SJSA1 (cell line): Measurements from ENCODE around the gene NRG3. TPM values are rescaled to one million over a fixed set of nuclear protein-coding genes. Genes with fewer than 3 reads are reported as not detected.
"Not testable (repeated sequence)": the region's sequence is repeated elsewhere in the genome, so short reads cannot be mapped to it uniquely, and the experiment has no call there.

Experiments used
- DNase-seq, 2 experiments: peaks; one replicate each; pipeline ENCODE4 v3.0.0-alpha.2; 2015 to 2020; ENCODE audit warnings: low spot score in 2 of 2, low read depth in 1 of 2
- H3K27ac ChIP-seq: fragments of 250-450 bp; sonication (Bioruptor Pico); 2 replicates; pipeline ENCODE4 v1.5.1; 2020; ENCODE audit warnings: mild to moderate bottlenecking, moderate library complexity
- H3K27me3 ChIP-seq: fragments of 250-450 bp; sonication (Bioruptor Pico); replicated peaks from 2 replicates; pipeline ENCODE4 v1.5.1; 2020; ENCODE audit warnings: mild to moderate bottlenecking, moderate library complexity
- H3K36me3 ChIP-seq: fragments of 250-450 bp; sonication (Bioruptor Pico); 2 replicates; pipeline ENCODE4 v1.5.1; 2020; ENCODE audit warnings: mild to moderate bottlenecking
- H3K4me1 ChIP-seq: fragments of 250-450 bp; sonication (Bioruptor Pico); replicated peaks from 2 replicates; pipeline ENCODE4 v1.6.1; 2021; ENCODE audit warnings: mild to moderate bottlenecking
- H3K4me3 ChIP-seq: fragments of 250-450 bp; sonication (Bioruptor Pico); 2 replicates; pipeline ENCODE4 v1.5.1; 2020; ENCODE audit warnings: mild to moderate bottlenecking
- H3K9me3 ChIP-seq: fragments of 250-450 bp; sonication (Bioruptor Pico); replicated peaks from 2 replicates; pipeline ENCODE4 v1.5.1; 2020; ENCODE audit warnings: mild to moderate bottlenecking
- total RNA-seq: library from RNA; depleted of rRNA; stranded (reverse); fragments of >200 nt; shearing (Covaris generic); gene quantifications from 2 replicates; pipeline ENCODE4 v1.2.3, GENCODE V29; 2014

The NRG3 gene
- total RNA-seq, 1 experiment from 2014 or later: not detected

DNA sequence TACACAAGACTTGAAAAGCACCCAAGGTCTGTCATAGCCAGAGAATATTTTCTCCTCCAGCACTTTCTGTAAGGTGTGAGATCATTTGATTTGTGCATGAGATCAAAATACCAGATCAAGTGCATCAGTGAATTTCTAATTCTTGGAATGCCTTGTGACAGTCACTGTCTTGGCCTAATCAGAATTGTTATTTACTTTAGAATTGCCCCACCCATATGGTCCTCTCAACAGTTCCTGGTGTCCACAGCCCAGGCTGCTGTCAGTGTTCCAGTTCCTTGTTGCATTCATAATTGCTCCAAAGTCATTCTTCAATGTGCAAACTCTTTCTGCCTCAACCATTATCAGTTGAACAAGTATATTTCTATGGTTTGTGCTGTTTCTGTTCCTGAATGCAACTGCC, 770.2 kb downstream of the NRG3 start:
- no peak for DNase-seq
- Histone ChIP-seq H3K4me1 (no peaks in the 10 kb centered on the region), H3K36me3 (no peaks in the 10 kb centered on the region), H3K27ac (no peak overlapping the region), H3K9me3 (peaks cover 9% of the 10 kb centered on the region), H3K27me3 (no peaks in the 10 kb centered on the region), H3K4me3 (no peak overlapping the region)

DNA sequence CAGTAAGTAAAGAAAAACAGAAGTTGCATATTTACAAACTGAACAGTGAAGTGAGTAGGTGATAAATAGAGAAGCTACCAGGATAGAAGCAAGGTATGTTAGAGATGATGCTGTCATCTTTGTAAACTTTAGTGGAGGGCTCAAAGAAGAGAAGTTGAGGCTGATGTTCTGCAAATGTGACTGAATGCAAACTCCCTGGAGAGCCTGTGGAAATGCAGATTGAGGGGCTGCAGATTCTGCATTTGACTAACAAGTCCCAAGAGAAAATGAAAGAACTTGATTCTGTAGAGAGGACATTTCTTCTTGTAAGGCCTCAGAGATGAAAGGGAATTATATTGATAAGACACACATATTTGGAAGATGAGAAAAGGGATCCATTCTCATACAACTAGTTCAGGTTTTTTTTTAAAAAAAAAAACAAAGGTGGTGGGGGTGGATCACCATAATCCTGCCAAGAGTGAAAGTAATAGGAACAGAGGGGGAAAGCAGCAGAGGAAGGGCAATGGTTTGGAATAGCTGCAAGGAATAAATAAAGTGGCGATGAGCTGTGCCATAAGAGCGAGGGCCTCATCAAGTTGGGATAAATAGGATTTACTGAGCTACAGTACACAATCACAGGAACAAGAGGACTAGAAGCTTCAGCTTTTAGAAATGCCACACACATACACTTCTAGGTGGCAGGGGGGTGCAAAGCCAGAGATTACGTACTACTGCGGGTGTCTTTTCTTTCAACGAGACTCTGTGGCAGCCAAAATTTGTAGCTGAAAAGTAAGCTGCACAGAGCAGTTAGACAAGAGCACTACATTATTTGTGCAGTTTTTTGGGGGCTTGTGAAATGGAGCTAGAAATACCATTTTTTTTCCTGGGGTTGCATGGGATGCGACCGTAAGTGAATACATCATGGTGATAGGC, 778.5 kb downstream of the NRG3 start:
- Histone ChIP-seq H3K27me3 (no peaks in the 10 kb centered on the region), H3K27ac (no peak overlapping the region), H3K4me3 (no peak overlapping the region), H3K4me1 (no peaks in the 10 kb centered on the region), H3K9me3 (peaks cover 4% of the 10 kb centered on the region; the same call in 1 of the 2 replicates), H3K36me3 (no peaks in the 10 kb centered on the region)
- DNase-seq: no peak

DNA sequence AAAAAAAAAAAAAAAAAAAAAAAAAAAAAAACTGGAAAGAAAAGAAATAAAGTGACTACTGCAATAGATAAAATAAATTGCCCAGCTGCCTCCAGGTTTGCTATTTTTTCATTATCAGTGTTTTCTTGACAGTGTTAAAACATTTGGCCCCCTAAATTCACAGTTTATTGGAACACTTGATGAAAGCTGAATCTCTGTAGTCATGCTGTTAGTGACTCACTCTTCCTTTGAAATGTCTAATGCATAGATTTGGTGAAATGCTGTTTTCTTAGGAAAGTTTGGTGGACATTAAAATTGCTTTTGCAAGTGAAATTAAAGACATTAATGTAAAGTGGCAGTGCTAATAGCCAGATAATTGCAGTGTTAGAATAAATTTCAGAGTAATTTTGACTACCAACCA, 785.2 kb downstream of the NRG3 start:
- H3K4me1 ChIP-seq: no peaks in the 10 kb centered on the region
- H3K36me3 ChIP-seq: no peaks in the 10 kb centered on the region
- no peak for DNase-seq
- H3K27ac ChIP-seq: no peak overlapping the region
- no peaks in the 10 kb centered on the region for H3K27me3 ChIP-seq
- peaks cover 3% of the 10 kb centered on the region; the same call in 1 of the 2 replicates for H3K9me3 ChIP-seq
- H3K4me3 ChIP-seq: no peak overlapping the region

DNA sequence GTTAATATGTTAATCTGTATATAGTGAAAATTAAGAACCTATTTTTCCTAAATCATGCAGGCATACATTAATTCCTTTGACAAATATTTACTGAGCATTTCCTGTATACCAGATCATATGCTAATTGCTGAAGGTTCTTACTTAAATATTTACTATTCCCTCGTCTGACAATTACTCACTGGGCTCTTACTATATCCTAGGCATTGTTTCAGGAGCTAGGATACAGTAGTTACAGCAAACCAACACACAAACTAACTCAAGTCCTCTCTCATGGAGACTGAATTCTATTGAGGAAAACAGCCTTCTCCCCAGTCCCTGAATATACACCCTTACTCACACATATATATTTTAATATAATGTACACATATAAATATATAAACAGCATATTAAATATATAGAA, 786.0 kb downstream of the NRG3 start:
- Histone ChIP-seq H3K36me3 (no peaks in the 10 kb centered on the region), H3K27ac (no peak overlapping the region), H3K4me1 (no peaks in the 10 kb centered on the region), H3K4me3 (no peak overlapping the region), H3K9me3 (peaks cover 3% of the 10 kb centered on the region; the same call in 1 of the 2 replicates), H3K27me3 (no peaks in the 10 kb centered on the region)
- no peak for DNase-seq

DNA sequence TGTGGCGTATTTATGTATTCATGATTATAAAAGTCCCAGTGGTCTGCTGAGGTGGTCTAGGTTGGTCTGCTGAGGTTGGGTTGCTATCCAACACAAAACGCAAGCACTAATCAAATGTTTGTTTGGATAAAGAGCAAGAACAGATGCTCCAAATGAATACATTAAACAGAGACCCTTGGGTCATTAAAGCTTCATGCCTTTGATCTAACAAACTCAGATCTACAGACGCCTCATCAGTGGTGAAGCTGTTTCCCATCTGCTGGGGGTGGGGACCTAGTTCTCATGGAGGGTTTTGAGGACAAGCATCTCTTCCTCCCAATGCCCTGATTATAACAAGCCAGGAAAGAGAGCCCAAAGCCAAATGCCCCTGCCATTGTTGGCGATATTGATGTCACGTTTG, 786.7 kb downstream of the NRG3 start:
- no peak overlapping the region for H3K4me3 ChIP-seq
- H3K27me3 ChIP-seq: no peaks in the 10 kb centered on the region
- no peak overlapping the region for H3K27ac ChIP-seq
- no peaks in the 10 kb centered on the region for H3K36me3 ChIP-seq
- peaks cover 3% of the 10 kb centered on the region; the same call in 1 of the 2 replicates for H3K9me3 ChIP-seq
- H3K4me1 ChIP-seq: no peaks in the 10 kb centered on the region
- no peak for DNase-seq

DNA sequence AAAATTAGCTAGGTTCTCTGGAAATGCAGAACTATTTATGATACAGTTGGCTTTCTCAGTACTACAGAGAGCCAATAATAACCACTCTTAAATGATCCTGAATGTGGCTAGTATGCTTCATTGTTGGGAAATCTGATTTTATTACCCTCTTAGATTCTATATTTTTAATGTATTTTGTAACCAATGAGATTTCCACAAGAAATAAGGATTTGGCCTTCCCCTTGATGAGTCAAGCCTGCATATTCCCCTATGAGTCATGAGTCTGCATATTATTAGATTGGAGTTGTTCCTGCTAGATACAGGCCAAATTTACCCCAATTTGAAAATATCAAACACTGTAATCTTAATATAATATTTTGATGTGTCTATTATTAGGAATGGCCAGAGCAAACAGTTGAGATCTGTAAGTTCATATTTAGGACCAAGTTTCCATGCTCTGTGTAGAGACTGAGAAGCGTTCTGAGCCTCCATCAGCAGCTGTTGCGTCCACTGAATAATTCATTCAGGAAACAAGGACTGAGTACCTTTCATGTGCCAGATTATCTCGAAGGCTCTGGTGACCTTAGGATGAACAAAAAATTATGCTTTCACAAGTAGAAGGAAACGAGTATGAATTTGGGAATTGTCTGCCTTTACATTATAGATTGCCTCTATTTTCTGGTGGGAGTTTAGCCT, 793.4 kb downstream of the NRG3 start:
- Histone ChIP-seq H3K27me3 (no peaks in the 10 kb centered on the region), H3K9me3 (peaks cover 11% of the 10 kb centered on the region; the same call in 1 of the 2 replicates), H3K4me3 (no peak overlapping the region), H3K4me1 (no peaks in the 10 kb centered on the region), H3K27ac (no peak overlapping the region), H3K36me3 (no peaks in the 10 kb centered on the region)
- no peak for DNase-seq

DNA sequence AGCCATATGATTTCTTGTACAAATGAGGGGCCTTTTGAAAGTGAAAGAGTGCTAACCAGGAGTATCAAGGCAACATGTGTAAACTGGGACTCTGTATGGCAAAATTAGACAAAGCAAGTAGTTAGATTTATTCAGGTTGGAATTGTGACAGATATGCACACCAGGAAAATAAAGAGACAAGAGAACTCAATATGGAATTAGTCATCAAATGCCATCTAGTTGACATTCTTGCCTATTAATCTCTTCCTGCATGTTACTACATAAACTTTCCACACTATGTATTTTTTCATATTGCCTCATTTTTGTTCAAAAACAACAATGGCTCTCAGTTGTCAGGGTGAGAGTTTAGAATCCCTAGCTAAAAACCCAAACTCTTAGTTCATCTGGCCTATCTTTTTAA, 799.0 kb downstream of the NRG3 start:
- 0 out of 2 replicates have a peak, but pooled peaks cover 5% of the 10 kb centered on the region for H3K9me3 ChIP-seq
- no peak for DNase-seq
- no peaks in the 10 kb centered on the region for H3K27me3 ChIP-seq
- no peaks in the 10 kb centered on the region for H3K36me3 ChIP-seq
- no peak overlapping the region for H3K4me3 ChIP-seq
- no peak overlapping the region for H3K27ac ChIP-seq
- no peaks in the 10 kb centered on the region for H3K4me1 ChIP-seq

DNA sequence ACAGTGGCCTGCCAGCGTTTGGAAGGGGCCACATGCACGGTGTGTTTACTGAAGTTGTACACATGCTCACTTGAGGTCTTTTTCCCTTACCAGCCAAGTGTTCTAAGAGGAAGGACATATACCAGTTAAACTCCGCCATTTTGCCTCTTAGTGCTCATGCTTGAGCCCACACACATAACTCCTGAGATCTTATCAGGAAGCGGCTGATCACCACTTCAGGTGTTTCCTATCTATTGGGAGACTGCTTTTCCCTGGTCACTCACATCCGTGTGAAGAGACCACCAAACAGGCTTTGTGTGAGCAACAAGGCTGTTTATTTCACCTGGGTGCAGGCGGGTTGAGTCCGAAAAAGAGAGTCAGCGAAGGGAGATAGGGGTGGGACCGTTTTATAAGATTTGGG, 802.9 kb downstream of the NRG3 start:
- DNase-seq, H3K9me3 ChIP-seq, H3K36me3 ChIP-seq: not testable (repeated sequence)

DNA sequence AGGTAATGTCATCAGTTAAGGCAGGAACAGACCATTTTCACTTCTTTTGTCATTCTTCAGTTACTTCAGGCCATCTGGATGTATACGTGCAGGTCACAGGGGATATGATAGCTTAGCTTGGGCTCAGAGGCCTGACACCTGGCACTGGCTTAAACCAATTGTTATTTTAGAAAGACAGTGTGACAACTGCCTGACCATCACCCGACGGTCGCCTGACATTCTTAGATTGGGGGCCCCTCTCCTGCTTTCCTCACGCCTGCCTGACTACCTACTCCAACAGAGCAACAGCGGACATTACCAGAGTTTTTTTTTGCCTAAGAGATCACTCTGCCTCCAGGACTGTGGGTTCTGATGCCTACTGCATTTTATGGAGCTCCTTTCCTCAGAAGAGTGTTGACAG, 803.5 kb downstream of the NRG3 start:
- not testable (repeated sequence) for H3K4me1 ChIP-seq, H3K4me3 ChIP-seq, H3K36me3 ChIP-seq, H3K9me3 ChIP-seq, H3K27ac ChIP-seq, H3K27me3 ChIP-seq, DNase-seq

More for the DNA sequence above, 802.9 kb downstream of the NRG3 start:
- not testable (repeated sequence) for H3K4me1 ChIP-seq, H3K27me3 ChIP-seq, H3K4me3 ChIP-seq, H3K27ac ChIP-seq

DNA sequence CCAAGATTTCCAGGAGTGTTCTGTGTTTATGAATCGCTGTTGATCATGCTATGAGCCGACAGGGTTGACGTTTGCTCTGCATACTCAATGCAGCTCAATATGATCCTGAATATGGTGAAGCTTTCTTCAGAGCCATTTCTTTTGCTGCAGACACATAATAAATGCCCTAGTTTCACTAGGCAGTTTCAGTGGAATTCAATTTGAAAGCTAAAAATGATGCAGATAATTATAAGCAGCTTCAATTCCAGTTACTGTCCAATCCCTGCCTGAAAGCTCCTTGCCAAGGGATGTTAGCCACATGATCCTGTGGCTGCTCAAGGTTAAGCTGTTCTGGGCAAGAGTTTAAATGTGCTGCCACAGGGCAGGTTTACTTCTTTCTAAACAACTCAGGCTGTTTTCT, 805.6 kb downstream of the NRG3 start:
- H3K27ac ChIP-seq: no peak overlapping the region
- peaks cover 2% of the 10 kb centered on the region; the same call in 1 of the 2 replicates for H3K9me3 ChIP-seq

DNA sequence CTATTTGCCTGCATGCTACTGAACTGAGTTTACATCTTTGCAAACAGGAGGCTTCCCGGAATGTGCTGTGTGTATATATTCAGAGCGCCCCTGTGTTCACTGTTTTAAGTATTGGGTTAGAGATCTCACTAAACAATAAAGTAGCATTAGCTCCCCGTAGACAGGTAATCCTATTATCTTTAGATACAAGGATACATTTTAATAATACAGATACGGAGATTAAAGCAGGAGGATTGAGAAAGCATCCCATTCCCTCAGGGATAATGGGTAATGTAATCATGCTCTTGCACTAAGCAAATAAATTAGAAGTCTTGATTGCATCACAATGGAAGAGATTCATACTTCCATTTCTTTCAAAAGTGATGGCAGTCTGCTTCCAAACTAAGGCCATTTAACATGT, 809.0 kb downstream of the NRG3 start:
- H3K4me3 ChIP-seq: no peak overlapping the region
- no peak overlapping the region for H3K27ac ChIP-seq
- DNase-seq: no peak
- H3K4me1 ChIP-seq: no peaks in the 10 kb centered on the region
- no peaks in the 10 kb centered on the region for H3K27me3 ChIP-seq
- no peaks in the 10 kb centered on the region for H3K36me3 ChIP-seq
- peaks cover 2% of the 10 kb centered on the region; the same call in 1 of the 2 replicates for H3K9me3 ChIP-seq

More for the DNA sequence above, 805.6 kb downstream of the NRG3 start:
- H3K27me3 ChIP-seq: no peaks in the 10 kb centered on the region
- H3K36me3 ChIP-seq: no peaks in the 10 kb centered on the region
- H3K4me3 ChIP-seq: no peak overlapping the region
- no peak for DNase-seq
- no peaks in the 10 kb centered on the region for H3K4me1 ChIP-seq

DNA sequence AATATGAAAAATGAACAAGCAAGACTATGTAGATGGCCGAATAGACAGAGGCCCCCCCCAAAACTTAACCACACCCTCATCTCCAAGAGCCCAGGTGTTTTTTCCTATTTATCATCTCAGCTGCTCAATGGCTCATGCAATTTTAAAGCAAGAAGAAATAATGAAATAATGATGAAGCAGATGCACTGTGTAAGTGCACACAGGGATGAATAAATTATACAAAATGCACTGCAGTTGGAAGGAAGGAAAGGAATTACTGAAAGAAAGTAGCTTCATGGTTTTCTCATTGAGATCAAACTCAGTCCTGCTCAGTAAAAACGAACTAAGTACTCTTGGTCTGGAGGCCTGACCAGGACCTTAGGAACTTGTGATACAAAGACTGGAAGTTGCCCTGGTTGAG, 810.1 kb downstream of the NRG3 start:
- no peak overlapping the region for H3K27ac ChIP-seq
- DNase-seq: no peak
- H3K9me3 ChIP-seq: peaks cover 2% of the 10 kb centered on the region; the same call in 1 of the 2 replicates
- H3K4me3 ChIP-seq: no peak overlapping the region
- H3K36me3 ChIP-seq: no peaks in the 10 kb centered on the region
- no peaks in the 10 kb centered on the region for H3K4me1 ChIP-seq
- no peaks in the 10 kb centered on the region for H3K27me3 ChIP-seq

DNA sequence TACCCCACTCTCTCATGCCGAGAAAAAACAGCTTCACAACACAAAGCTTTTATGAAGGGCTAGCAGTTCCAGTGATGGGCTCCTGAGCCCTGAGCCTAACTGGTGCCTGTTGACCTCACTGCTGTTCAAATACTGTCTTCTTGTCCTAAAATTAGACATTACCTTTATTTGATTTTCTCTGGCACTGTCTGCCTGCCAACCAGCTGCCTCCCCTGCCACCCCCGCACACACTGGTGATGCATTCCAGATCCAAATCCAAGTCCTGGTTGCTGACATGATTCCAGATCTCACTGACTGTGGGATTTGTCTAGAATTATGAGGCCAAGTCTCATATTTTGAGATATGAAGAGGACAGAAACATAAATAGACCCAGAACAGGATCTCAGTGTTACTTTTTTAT, 816.2 kb downstream of the NRG3 start:
- H3K36me3 ChIP-seq: no peaks in the 10 kb centered on the region
- no peak overlapping the region for H3K27ac ChIP-seq
- no peak overlapping the region for H3K4me3 ChIP-seq
- DNase-seq: no peak
- H3K9me3 ChIP-seq: peaks cover 4% of the 10 kb centered on the region; the same call in 1 of the 2 replicates
- H3K27me3 ChIP-seq: no peaks in the 10 kb centered on the region
- H3K4me1 ChIP-seq: no peaks in the 10 kb centered on the region

DNA sequence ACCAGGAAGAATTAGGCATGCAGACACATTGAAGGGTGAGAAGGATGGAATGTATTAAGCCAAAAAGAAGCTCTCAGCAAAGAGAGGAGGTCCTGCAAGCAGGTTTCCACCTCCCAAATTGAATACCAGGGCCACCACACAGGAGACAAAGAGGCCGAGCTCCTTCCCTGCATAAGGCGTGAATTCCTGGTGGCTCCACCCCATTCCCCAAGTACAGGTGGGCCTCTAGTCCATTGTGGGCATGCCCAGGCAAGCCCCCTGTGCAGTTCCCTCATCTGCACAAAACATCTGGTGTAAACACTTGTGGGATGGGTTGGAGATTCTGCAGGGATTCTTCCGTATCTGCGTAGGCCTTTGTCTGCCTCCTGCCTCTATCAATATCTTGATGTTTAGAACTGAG, 817.5 kb downstream of the NRG3 start:
- Histone ChIP-seq H3K4me3 (no peak overlapping the region), H3K36me3 (no peaks in the 10 kb centered on the region), H3K9me3 (peaks cover 8% of the 10 kb centered on the region), H3K4me1 (no peaks in the 10 kb centered on the region), H3K27me3 (no peaks in the 10 kb centered on the region), H3K27ac (no peak overlapping the region)
- no peak for DNase-seq
